Thyroid gland (tissue), 4 donors: ENCODE results near the gene C11orf21. TPM values are rescaled to one million over a fixed set of nuclear protein-coding genes. Genes with fewer than 3 reads are reported as not detected.

Experiments
- DNase-seq, 2 donors: peaks; one replicate each; pipeline ENCODE4 v3.0.0-alpha.2; 2019
- H3K27ac ChIP-seq, 3 donors: fragments of 200-600 bp; sonication (generic); 1 replicate in 2 of 3; 2 replicates in 1 of 3; pipeline ENCODE4 v1.5.1; 2016 to 2019; ENCODE audit warnings: mild to moderate bottlenecking in 1 of 3, moderate library complexity in 1 of 3
- H3K27me3 ChIP-seq: fragments of 200-600 bp; sonication (generic); one replicate; pipeline ENCODE4 v1.5.1; 2019
- H3K36me3 ChIP-seq, 2 donors: fragments of 200-600 bp; sonication (generic); one replicate each; pipeline ENCODE4 v1.5.1; 2016 to 2019
- H3K4me1 ChIP-seq, 2 donors: fragments of 200-600 bp; sonication (generic); one replicate each; pipeline ENCODE4 v1.5.1; 2017 to 2019
- H3K4me3 ChIP-seq, 3 donors: fragments of 200-600 bp; sonication (generic); replicated peaks in 1 of 3; 1 replicate in 2 of 3; 2 replicates in 1 of 3; pipeline ENCODE4 v1.5.1; 2016; ENCODE audit warnings: mild to moderate bottlenecking in 1 of 3
- H3K9me3 ChIP-seq: fragments of 200-600 bp; sonication (generic); one replicate; pipeline ENCODE4 v1.5.1; 2017
- POLR2A ChIP-seq, 2 donors: fragments of 450-650 bp; IDR thresholded peaks; one replicate each; pipeline ENCODE4 v1.6.1; 2017; ENCODE audit warnings: antibody characterized with exemption in 2 of 2, mild to moderate bottlenecking in 2 of 2, moderate library complexity in 1 of 2
- WGBS, 2 donors: methylation state at CpG; one replicate each; pipeline ENCODE4 v1.1.5; 2017; 5-methylcytosine and 5-hydroxymethylcytosine counted together
- intact Hi-C: fragments of 100-400 bp; cut with DNase I; formaldehyde crosslinking; loops from one replicate; pipeline ENCODE4 v1.15.1; 2023
- total RNA-seq, 4 donors: library from RNA; depleted of rRNA; stranded (reverse); fragments of >200 nt; gene quantifications; one replicate each; pipeline ENCODE4 v1.2.3, GENCODE V29; 2016
- TF ChIP-seq, protein P1 (sequence below), 6 experiments: fragments of 200-600 bp in 3 of 6; fragments of 450-650 bp in 3 of 6; sonication (generic) in 3 of 6; IDR thresholded peaks; one replicate each; pipeline ENCODE4 v1.5.1; 2016 to 2019; ENCODE audit warnings: antibody characterized with exemption in 6 of 6, mild to moderate bottlenecking in 2 of 6, inconsistent platforms in 1 of 6, moderate library complexity in 1 of 6

The C11orf21 gene
- total RNA-seq, 4 donors from 2014 or later, result 0.15 to 0.67 (median 0.45) TPM

DNA sequence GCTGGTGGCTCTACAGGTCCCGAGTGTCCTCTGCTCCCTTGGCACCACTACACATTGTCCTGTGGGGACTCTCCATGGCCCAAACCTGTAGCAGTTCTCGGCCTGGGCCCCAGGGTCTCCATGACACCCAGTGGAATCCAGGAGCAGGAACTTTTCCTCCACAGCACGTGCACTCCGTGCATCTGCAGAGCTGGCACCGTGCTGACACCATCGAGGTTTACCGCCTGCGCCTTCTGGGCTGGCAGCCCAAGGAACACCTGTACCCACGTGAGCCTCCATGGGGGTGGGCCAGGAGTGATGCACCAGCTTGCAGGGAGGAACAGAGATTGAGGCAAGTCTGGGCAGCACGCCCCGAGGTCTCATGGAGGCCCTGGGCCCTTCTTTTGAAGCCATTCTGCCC is 25.3 kb upstream of the C11orf21 start:
- H3K36me3 ChIP-seq, result no peaks in the 10 kb centered on the region
- no peak for DNase-seq
- H3K27me3 ChIP-seq, result no peaks in the 10 kb centered on the region
- H3K9me3 ChIP-seq, result no peaks in the 10 kb centered on the region
- H3K27ac ChIP-seq, result no peak overlapping the region
- intact Hi-C loops, result loop anchor here (5.0 kb wide), 1 partner anchor 40 kb away; no protein-coding TSS in a partner anchor
- H3K4me3 ChIP-seq, result no peak overlapping the region
- H3K4me1 ChIP-seq, result no peaks in the 10 kb centered on the region
- TF ChIP-seq, protein P1, sequence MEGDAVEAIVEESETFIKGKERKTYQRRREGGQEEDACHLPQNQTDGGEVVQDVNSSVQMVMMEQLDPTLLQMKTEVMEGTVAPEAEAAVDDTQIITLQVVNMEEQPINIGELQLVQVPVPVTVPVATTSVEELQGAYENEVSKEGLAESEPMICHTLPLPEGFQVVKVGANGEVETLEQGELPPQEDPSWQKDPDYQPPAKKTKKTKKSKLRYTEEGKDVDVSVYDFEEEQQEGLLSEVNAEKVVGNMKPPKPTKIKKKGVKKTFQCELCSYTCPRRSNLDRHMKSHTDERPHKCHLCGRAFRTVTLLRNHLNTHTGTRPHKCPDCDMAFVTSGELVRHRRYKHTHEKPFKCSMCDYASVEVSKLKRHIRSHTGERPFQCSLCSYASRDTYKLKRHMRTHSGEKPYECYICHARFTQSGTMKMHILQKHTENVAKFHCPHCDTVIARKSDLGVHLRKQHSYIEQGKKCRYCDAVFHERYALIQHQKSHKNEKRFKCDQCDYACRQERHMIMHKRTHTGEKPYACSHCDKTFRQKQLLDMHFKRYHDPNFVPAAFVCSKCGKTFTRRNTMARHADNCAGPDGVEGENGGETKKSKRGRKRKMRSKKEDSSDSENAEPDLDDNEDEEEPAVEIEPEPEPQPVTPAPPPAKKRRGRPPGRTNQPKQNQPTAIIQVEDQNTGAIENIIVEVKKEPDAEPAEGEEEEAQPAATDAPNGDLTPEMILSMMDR (IDR thresholded peaks at IDR 0.05), result no peak
- TF ChIP-seq POLR2A (IDR thresholded peaks at IDR 0.05), result no peak
- WGBS, 2 donors, result 90 to 97% methylated on average over 6 to 11 of the region's 11 CpGs

DNA sequence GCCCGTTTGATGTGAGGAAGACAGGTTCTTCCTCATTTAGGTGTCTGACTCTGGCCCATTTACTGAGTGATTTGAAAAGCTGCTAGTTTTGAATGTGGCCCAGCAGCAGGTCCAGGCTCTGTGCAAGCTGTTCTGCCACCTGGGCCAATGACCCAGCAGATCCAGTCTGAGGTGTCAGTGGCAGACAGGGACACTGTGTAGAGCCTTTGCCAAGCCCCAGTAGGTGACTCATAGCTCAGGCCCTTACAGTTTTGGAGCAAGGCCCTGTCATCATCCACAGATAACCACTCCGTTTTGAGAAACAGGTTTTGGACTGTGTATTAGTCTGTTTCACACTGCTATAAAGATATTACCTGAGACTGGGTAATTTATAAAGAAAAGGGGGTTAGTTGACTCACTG is 24.0 kb upstream of the C11orf21 start:
- Histone ChIP-seq H3K27ac (no peak overlapping the region), H3K27me3 (no peaks in the 10 kb centered on the region), H3K4me3 (no peak overlapping the region), H3K36me3 (no peaks in the 10 kb centered on the region), H3K4me1 (no peaks in the 10 kb centered on the region), H3K9me3 (no peaks in the 10 kb centered on the region)
- intact Hi-C loops, result loop anchor here (5.0 kb wide), 1 partner anchor 42 kb away; no protein-coding TSS in a partner anchor
- peak; percentile 61 to 76 for DNase-seq
- TF ChIP-seq, protein P1 (IDR thresholded peaks at IDR 0.05), result no peak
- TF ChIP-seq POLR2A (IDR thresholded peaks at IDR 0.05), result no peak
- 59 to 79% methylated on average over 2 of the region's 2 CpGs for WGBS, 2 donors

DNA sequence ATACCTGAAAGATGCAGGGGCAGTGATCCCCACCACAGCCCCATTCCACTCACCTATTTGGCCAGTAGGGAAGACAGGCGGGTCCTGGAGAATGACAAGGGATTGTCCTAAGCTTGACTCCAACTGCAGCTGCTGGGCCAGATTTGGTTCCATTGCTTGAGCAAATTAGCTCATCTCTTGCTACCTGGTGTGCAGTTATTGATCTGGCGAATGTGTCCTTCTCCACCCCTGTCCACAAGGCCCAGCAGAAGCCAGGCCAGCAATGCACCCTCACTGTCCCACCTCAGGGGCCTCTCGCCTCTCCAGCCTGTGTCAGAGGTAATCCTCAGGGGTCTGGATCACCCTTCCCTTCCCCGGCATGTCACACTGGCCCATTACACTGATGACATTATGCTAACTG is 23.4 kb upstream of the C11orf21 start:
- H3K27ac ChIP-seq, result no peak overlapping the region
- WGBS, 2 donors, result 95 to 100% methylated on average over 4 of the region's 4 CpGs
- intact Hi-C loops, result loop anchor here (5.0 kb wide), 1 partner anchor 42 kb away; no protein-coding TSS in a partner anchor

DNA sequence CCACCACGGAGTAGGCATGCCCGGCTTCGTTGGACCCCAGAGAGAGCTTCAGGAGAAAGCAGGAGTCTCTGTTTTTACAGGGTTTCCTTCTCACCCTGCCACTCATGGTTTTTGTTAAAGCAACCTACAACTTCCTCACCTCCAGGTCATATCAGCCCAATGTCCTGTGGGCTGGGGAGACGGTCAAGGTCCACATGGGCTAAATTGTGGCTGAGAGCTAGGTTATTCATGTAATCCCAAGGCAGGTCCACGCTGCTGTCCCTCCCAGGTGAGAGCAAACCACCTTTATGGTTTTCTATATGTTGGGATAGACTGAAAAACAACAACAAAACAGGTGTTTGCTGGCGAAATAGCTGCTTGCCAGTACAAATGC is 19.6 kb upstream of the C11orf21 start:
- 77% methylated on average over 6 of the region's 6 CpGs for WGBS, 2 donors
- TF ChIP-seq, protein P1 (IDR thresholded peaks at IDR 0.05), result no peak
- Histone ChIP-seq H3K4me3 (no peak overlapping the region), H3K27me3 (no peaks in the 10 kb centered on the region), H3K27ac (no peak overlapping the region), H3K9me3 (no peaks in the 10 kb centered on the region), H3K4me1 (no peaks in the 10 kb centered on the region), H3K36me3 (no peaks in the 10 kb centered on the region)
- no peak for DNase-seq
- intact Hi-C loops, result no loop called here

More for the DNA sequence above, 23.4 kb upstream of the C11orf21 start:
- no peaks in the 10 kb centered on the region for H3K9me3 ChIP-seq
- no peak for DNase-seq
- TF ChIP-seq POLR2A (IDR thresholded peaks at IDR 0.05), result no peak
- TF ChIP-seq, protein P1 (IDR thresholded peaks at IDR 0.05), result no peak
- H3K36me3 ChIP-seq, result no peaks in the 10 kb centered on the region
- no peak overlapping the region for H3K4me3 ChIP-seq
- no peaks in the 10 kb centered on the region for H3K4me1 ChIP-seq
- no peaks in the 10 kb centered on the region for H3K27me3 ChIP-seq

DNA sequence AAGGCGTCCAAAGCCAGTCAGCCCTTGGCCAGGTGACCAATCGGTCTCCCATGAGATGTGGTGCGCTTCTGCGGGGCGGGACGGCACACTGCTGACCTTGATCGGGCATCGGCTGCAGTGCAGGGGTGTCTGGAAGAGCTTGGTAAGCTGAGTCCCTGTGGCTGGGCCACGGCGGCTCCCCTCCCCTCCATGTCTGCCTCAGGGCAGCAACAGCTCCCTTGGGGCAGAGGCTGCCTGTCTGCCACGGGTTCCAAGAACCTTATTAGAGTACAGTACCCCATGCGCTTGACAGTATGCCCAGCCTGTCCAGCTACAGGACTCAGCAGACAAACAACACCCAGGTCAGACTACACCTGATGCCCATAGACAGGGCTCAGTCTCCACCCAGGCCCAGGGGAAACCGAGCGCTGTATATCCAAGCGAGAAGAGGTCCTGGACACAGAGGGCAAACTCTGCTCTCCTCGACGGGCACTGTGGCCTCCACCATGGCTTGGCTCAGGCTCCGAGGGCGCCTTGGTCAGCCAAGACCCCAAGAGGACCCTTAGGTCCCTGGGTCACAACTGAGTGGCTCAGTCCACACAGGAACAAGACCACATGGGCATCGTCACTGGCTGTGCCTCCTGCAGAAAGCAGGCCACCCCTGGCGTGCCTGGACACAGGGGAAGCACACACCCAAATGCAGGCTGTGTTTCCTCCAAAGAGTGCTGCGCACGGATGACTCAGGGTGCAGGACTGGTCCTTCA is 19.0 kb upstream of the C11orf21 start:
- TF ChIP-seq, protein P1 (IDR thresholded peaks at IDR 0.05), result no peak
- TF ChIP-seq POLR2A (IDR thresholded peaks at IDR 0.05), result no peak
- H3K4me1 ChIP-seq, result no peaks in the 10 kb centered on the region
- no peaks in the 10 kb centered on the region for H3K9me3 ChIP-seq
- no peaks in the 10 kb centered on the region for H3K27me3 ChIP-seq
- intact Hi-C loops, result no loop called here
- 85% methylated on average over 10 to 23 of the region's 23 CpGs for WGBS, 2 donors
- H3K4me3 ChIP-seq, result no peak overlapping the region
- H3K27ac ChIP-seq, result no peak overlapping the region
- H3K36me3 ChIP-seq, result no peaks in the 10 kb centered on the region
- DNase-seq, result no peak
